BJ (cell line): ENCODE results near the gene DHRS1. TPM values are rescaled to one million over a fixed set of nuclear protein-coding genes. Genes with fewer than 3 reads are reported as not detected.

Experiments used
- CTCF ChIA-PET: fragments of 350-600 bp; formaldehyde crosslinking; extraction: SDS; loops from one replicate; lab custom pipeline; 2021; ENCODE audit warnings: antibody characterized with exemption, inconsistent platforms; lab: Yijun Ruan, JAX
- POLR2A ChIA-PET: fragments of 300-600 bp; sonication (Branson Sonifier 250); formaldehyde crosslinking; extraction: SDS; loops from one replicate; lab custom pipeline; 2021; ENCODE audit warnings: antibody characterized with exemption; lab: Charles Lee
- DNase-seq: peaks from one replicate; pipeline ENCODE4 v3.0.0-alpha.2; 2011; ENCODE audit warnings: low read depth
- H3K27me3 ChIP-seq: 2 replicates; pipeline ENCODE4 v1.6.0; 2011; ENCODE audit warnings: low read length; ENCODE audit not compliant: control insufficient read depth, insufficient read depth
- H3K36me3 ChIP-seq: 2 replicates; pipeline ENCODE4 v1.5.1; 2011; ENCODE audit warnings: low read length; ENCODE audit not compliant: control insufficient read depth, insufficient read depth
- H3K4me3 ChIP-seq: 2 replicates; pipeline ENCODE4 v1.5.1; 2011; ENCODE audit warnings: low read depth, mild to moderate bottlenecking, control low read depth, low read length
- CTCF ChIP-seq: IDR thresholded peaks from 2 replicates; pipeline ENCODE4 v1.5.1; 2011; ENCODE audit warnings: low read depth, mild to moderate bottlenecking, control low read depth, inconsistent platforms, low read length, moderate library complexity; ENCODE audit not compliant: insufficient read depth
- polyA plus RNA-seq: library from polyadenylated mRNA; depleted of rRNA; stranded (reverse); fragments of >200 nt; gene quantifications from 2 replicates; pipeline ENCODE4 v1.2.3, GENCODE V29; 2011

Gene DHRS1
- polyA plus RNA-seq, 1 experiment = 57.1 TPM

DNA sequence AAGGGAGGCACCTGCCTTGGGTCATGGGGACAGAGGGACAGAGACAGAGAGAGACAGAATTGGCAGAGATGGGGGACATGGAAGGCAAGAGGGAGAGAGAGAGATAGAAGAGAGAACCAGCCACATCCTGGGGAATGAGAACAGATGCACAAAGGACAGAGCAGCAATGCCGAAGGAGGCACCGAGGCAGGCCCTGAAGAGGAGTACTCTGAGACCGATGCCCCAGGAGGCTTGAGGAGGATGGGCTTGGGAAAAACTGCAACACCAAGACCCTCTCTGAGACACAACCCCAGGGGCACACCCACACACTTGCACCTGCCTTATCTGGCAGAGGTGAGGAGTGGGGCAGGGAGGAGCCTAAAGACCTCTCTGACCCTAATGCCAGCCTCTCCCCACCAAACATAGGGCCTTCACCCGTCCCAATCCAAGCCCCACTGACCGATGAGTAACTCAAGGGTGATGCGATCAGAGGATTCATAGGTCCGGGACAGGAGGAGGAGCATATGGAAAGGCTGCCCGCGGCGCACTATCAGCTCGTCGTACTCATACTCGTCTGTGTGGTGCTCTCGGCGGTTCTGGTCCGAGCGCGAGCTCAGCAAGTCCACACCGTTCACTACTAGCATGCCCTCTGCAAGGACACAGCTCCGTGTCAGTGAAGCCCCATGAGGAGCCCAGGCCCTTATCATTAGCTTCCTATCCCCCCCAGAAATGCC lies 38.2 kb downstream of the DHRS1 start:
- TF ChIP-seq CTCF = no peak
- Histone ChIP-seq H3K36me3 (peaks cover 4% of the 10 kb centered on the region), H3K27me3 (no peaks in the 10 kb centered on the region), H3K4me3 (no peak overlapping the region)
- POLR2A ChIA-PET = interaction anchor here (0.6 kb wide), 1 partner anchor 117 kb away, joined by 3 read pairs; no protein-coding TSS in a partner anchor
- no peak for DNase-seq
- CTCF ChIA-PET = interaction anchor here (1.1 to 3.9 kb wide), 4 partner anchors 9 to 72 kb away, joined by 3 to 16 read pairs (median 14); partner anchors contain the start of genes RABGGTA and TINF2

- peaks cover 2% of the 10 kb centered on the region for H3K36me3 ChIP-seq
- H3K27me3 ChIP-seq = no peaks in the 10 kb centered on the region
- ChIA-PET POLR2A (interaction anchor here (0.6 kb wide), 1 partner anchor 118 kb away, joined by 3 read pairs; no protein-coding TSS in a partner anchor), CTCF (interaction anchor here (1.1 to 3.6 kb wide), 2 partner anchors 10 to 72 kb away, joined by 3 to 16 read pairs; partner anchors contain the start of gene RABGGTA)
- H3K4me3 ChIP-seq = no peak overlapping the region
- no peak for DNase-seq
- no peak for TF ChIP-seq CTCF
These were observed 38.8 kb downstream of the DHRS1 start for GRCh38 chr14:24260780-24261157.

- TF ChIP-seq CTCF = no peak
- no peaks in the 10 kb centered on the region; the same call in 1 of the 2 replicates for H3K36me3 ChIP-seq
- ChIA-PET POLR2A (no interaction called here), CTCF (interaction anchor here (3.6 kb wide), 1 partner anchor 11 kb away, joined by 16 read pairs; the partner anchor contains the start of gene RABGGTA)
- no peak for DNase-seq
- H3K27me3 ChIP-seq = no peaks in the 10 kb centered on the region
- H3K4me3 ChIP-seq = no peak overlapping the region
These were observed 39.4 kb downstream of the DHRS1 start for GRCh38 chr14:24260026-24260779.

- Histone ChIP-seq H3K4me3 (no peak overlapping the region), H3K27me3 (no peaks in the 10 kb centered on the region), H3K36me3 (peaks cover 1% of the 10 kb centered on the region; the same call in 1 of the 2 replicates)
- TF ChIP-seq CTCF = no peak
- DNase-seq = no peak
- POLR2A ChIA-PET = no interaction called here
- CTCF ChIA-PET = interaction anchor here (0.7 to 1.9 kb wide), 3 partner anchors 15 to 21 kb away, joined by 3 to 11 read pairs (median 3); partner anchors contain the start of gene TINF2
These were observed 40.1 kb downstream of the DHRS1 start for GRCh38 chr14:24259282-24260025.
